HG02938 (cell line): ENCODE data around the gene DNAJC11.
"Not testable (repeated sequence)": the region's sequence is repeated elsewhere in the genome, so short reads cannot be mapped to it uniquely, and the experiment has no call there.

Experiments used
- ATAC-seq: cut with Tn5 transposase; IDR thresholded peaks from one replicate; pipeline ENCODE4 v1.9.1; 2021; ENCODE audit warnings: mild to moderate bottlenecking, moderate library complexity; ENCODE audit not compliant: unreplicated experiment

The DNAJC11 gene

GRCh38 chr1:6653436-6654290 is 48.0 kb downstream of the DNAJC11 start:
- no peak for ATAC-seq

GRCh38 chr1:6652986-6653385 is 48.6 kb downstream of the DNAJC11 start:
- no peak for ATAC-seq

- no peak for ATAC-seq
Observed at GRCh38 chr1:6651909-6652308, 49.7 kb downstream of the DNAJC11 start.

- no peak for ATAC-seq
Observed at GRCh38 chr1:6648556-6648955, 53.1 kb downstream of the DNAJC11 start.

- ATAC-seq = no peak
Observed at GRCh38 chr1:6646499-6647148, 55.0 kb downstream of the DNAJC11 start.

GRCh38 chr1:6645018-6645417 is 56.6 kb downstream of the DNAJC11 start:
- no peak for ATAC-seq

GRCh38 chr1:6640867-6641266 is 60.7 kb downstream of the DNAJC11 start:
- not testable (repeated sequence) for ATAC-seq

GRCh38 chr1:6638226-6638625 is 63.4 kb downstream of the DNAJC11 start:
- no peak for ATAC-seq

GRCh38 chr1:6637770-6638169 is 63.8 kb downstream of the DNAJC11 start:
- ATAC-seq = no peak

- ATAC-seq = not testable (repeated sequence)
Observed at GRCh38 chr1:6636778-6637177, 64.8 kb downstream of the DNAJC11 start.

GRCh38 chr1:6635910-6636760 is 65.5 kb downstream of the DNAJC11 start:
- no peak for ATAC-seq

- ATAC-seq = no peak
Observed at GRCh38 chr1:6635161-6635909, 66.3 kb downstream of the DNAJC11 start.

GRCh38 chr1:6634371-6635052 is 67.1 kb downstream of the DNAJC11 start:
- no peak for ATAC-seq

GRCh38 chr1:6632588-6633514 is 68.8 kb downstream of the DNAJC11 start:
- ATAC-seq = no peak

GRCh38 chr1:6631058-6631457 is 70.6 kb downstream of the DNAJC11 start:
- ATAC-seq = no peak

GRCh38 chr1:6630027-6630426 is 71.6 kb downstream of the DNAJC11 start:
- ATAC-seq = no peak

GRCh38 chr1:6628971-6629479 is 72.6 kb downstream of the DNAJC11 start:
- ATAC-seq = no peak

GRCh38 chr1:6627841-6628545 is 73.6 kb downstream of the DNAJC11 start:
- ATAC-seq = no peak
